DND-41 (cell line): Measurements from ENCODE around the gene BICDL2.
A peak's percentile ranks its signal among the peaks of the same experiment; 100 is the strongest.

Experiments used
- ATAC-seq: fragments of 200-7000 bp; cut with Tn5 transposase; 3 replicates; pipeline ENCODE4 v1.9.1; 2021; ENCODE audit warnings: low read depth; ENCODE audit not compliant: insufficient read depth
- DNase-seq: peaks from one replicate; pipeline ENCODE4 v3.0.0-alpha.2; 2020
- H2AFZ ChIP-seq: 2 replicates; pipeline ENCODE4 v1.6.0; 2012; ENCODE audit warnings: low read depth, low read length
- H3K27ac ChIP-seq: 2 replicates; pipeline ENCODE4 v1.5.1; 2012; ENCODE audit warnings: low read length, inconsistent platforms
- H3K27me3 ChIP-seq: fragments of 200-600 bp; sonication (generic); 2 replicates; pipeline ENCODE4 v1.6.0; 2012; ENCODE audit warnings: low read length, mild to moderate bottlenecking, inconsistent platforms; ENCODE audit not compliant: insufficient read depth, poor library complexity
- H3K36me3 ChIP-seq: 2 replicates; pipeline ENCODE4 v1.5.1; 2012; ENCODE audit warnings: low read length, inconsistent platforms; ENCODE audit not compliant: insufficient read depth
- H3K4me1 ChIP-seq: 2 replicates; pipeline ENCODE4 v1.5.1; 2012; ENCODE audit warnings: mild to moderate bottlenecking, low read length; ENCODE audit not compliant: insufficient read depth
- H3K4me2 ChIP-seq: 2 replicates; pipeline ENCODE4 v1.6.0; 2012; ENCODE audit warnings: mild to moderate bottlenecking, moderate library complexity, low read length, inconsistent platforms; ENCODE audit not compliant: insufficient read depth
- H3K4me3 ChIP-seq, 2 experiments: fragments of 200-600 bp in 1 of 2; shearing (Covaris generic) in 1 of 2; 2 replicates each; pipeline ENCODE4 v1.5.1; 2012 to 2016; ENCODE audit warnings: inconsistent platforms in 2 of 2, low read length in 2 of 2, mild to moderate bottlenecking in 2 of 2, low read depth in 1 of 2, moderate library complexity in 1 of 2
- H3K79me2 ChIP-seq: 2 replicates; pipeline ENCODE4 v1.6.0; 2012; ENCODE audit warnings: low read length, inconsistent platforms; ENCODE audit not compliant: insufficient read depth
- H3K9ac ChIP-seq: 2 replicates; pipeline ENCODE4 v1.6.0; 2012; ENCODE audit warnings: low read depth, mild to moderate bottlenecking, inconsistent platforms, low read length, moderate library complexity
- H3K9me3 ChIP-seq: 2 replicates; pipeline ENCODE4 v1.5.1; 2012; ENCODE audit warnings: low read length, moderate library complexity, mild to moderate bottlenecking, inconsistent platforms; ENCODE audit not compliant: insufficient read depth, severe bottlenecking
- H4K20me1 ChIP-seq: 2 replicates; pipeline ENCODE4 v1.6.0; 2012; ENCODE audit warnings: low read length; ENCODE audit not compliant: insufficient read depth
- EZH2 ChIP-seq: IDR thresholded peaks from 3 replicates; pipeline ENCODE4 v1.6.1; 2012; ENCODE audit warnings: borderline replicate concordance, low read depth, mild to moderate bottlenecking, moderate library complexity, low read length, inconsistent platforms; ENCODE audit not compliant: severe bottlenecking
- TF ChIP-seq, protein P1 (sequence below): IDR thresholded peaks from 2 replicates; pipeline ENCODE4 v1.5.1; 2012; ENCODE audit warnings: borderline replicate concordance, low read length, moderate library complexity, mild to moderate bottlenecking; ENCODE audit not compliant: poor library complexity, severe bottlenecking; ENCODE audit errors: extremely low read depth

Gene BICDL2

DNA sequence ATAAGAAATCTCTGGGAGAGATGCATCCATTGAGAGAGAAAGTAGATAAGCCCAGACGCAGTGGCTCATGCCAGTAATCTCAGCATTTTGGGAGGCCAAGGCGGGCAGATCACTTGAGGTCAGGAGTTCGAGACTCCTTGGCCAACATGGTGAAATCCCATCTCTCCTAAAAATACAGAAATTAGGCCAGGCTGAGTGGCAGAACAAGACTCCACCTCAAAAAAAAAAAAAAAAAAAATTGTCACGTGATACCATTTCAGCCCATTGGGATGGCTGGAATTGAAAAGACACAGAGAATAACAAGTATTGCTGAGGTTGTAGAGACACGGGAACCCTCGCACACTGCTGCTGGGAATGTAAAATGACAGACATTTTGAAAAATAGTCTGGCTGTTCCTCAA lies 25.8 kb upstream of the BICDL2 start:
- peaks cover 7% of the 10 kb centered on the region; the same call in 1 of the 2 replicates for H4K20me1 ChIP-seq
- H3K27me3 ChIP-seq = no peaks in the 10 kb centered on the region
- TF ChIP-seq EZH2 = no peak
- TF ChIP-seq, protein P1, sequence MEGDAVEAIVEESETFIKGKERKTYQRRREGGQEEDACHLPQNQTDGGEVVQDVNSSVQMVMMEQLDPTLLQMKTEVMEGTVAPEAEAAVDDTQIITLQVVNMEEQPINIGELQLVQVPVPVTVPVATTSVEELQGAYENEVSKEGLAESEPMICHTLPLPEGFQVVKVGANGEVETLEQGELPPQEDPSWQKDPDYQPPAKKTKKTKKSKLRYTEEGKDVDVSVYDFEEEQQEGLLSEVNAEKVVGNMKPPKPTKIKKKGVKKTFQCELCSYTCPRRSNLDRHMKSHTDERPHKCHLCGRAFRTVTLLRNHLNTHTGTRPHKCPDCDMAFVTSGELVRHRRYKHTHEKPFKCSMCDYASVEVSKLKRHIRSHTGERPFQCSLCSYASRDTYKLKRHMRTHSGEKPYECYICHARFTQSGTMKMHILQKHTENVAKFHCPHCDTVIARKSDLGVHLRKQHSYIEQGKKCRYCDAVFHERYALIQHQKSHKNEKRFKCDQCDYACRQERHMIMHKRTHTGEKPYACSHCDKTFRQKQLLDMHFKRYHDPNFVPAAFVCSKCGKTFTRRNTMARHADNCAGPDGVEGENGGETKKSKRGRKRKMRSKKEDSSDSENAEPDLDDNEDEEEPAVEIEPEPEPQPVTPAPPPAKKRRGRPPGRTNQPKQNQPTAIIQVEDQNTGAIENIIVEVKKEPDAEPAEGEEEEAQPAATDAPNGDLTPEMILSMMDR = no peak
- H3K9ac ChIP-seq = no peak overlapping the region
- no peak for ATAC-seq
- no peak overlapping the region for H3K4me2 ChIP-seq
- H3K4me1 ChIP-seq = peaks cover 55% of the 10 kb centered on the region
- H3K79me2 ChIP-seq = peaks cover 47% of the 10 kb centered on the region
- peaks cover 28% of the 10 kb centered on the region for H3K36me3 ChIP-seq
- no peak for DNase-seq
- H3K27ac ChIP-seq = no peak overlapping the region
- no peak overlapping the region for H3K4me3 ChIP-seq
- H3K9me3 ChIP-seq = no peaks in the 10 kb centered on the region
- no peak overlapping the region for H2AFZ ChIP-seq

DNA sequence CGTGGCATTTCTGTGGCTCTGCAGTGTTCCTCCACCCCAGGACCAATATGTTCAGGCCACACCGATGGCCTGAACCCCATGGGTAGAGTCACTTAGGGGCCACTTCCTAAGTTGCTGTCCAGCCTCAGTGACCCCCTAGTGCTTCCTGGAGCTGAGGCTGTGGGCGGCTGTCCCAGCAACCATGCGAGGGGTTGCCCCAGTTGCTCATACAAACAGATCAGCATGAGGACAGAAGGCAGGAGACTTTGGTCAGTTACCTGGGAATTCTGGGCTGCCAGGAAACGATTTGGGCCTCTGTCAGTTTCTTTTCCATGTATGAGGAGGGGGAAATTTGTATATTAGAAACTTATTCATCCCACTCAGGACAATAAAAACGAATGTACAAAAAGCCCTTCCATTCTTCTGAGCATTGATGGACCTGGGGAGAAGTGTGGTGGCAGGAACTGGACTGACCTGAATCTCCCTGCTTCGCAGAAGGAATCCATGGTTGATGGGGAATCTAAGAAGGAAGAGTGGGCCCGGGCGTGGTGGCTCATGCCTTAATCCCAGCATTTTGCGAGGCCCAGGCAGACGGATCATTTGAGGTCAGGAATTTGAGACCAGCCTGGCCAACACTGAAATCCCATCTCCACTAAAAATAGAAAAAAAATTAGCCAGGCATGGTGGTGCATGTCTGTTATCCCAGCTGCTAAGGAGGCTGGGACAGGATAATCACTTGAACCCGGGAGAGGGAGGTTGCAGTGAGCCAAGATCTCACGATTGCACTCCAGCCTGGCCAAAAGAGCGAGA lies 23.8 kb upstream of the BICDL2 start:
- no peak for TF ChIP-seq EZH2
- TF ChIP-seq, protein P1 = no peak
- peaks cover 34% of the 10 kb centered on the region for H3K79me2 ChIP-seq
- H3K4me1 ChIP-seq = peaks cover 44% of the 10 kb centered on the region
- no peaks in the 10 kb centered on the region for H3K9me3 ChIP-seq
- peak overlapping the region; percentile 83 for H3K9ac ChIP-seq
- no peak overlapping the region for H2AFZ ChIP-seq
- H4K20me1 ChIP-seq = peaks cover 12% of the 10 kb centered on the region; the same call in 1 of the 2 replicates
- no peaks in the 10 kb centered on the region for H3K27me3 ChIP-seq
- H3K27ac ChIP-seq = peak overlapping the region; percentile 90
- DNase-seq (no peak), ATAC-seq (no peak)
- H3K36me3 ChIP-seq = peaks cover 18% of the 10 kb centered on the region; the same call in 1 of the 2 replicates
- H3K4me2 ChIP-seq = peak overlapping the region; percentile 83; the same call in 1 of the 2 replicates
- H3K4me3 ChIP-seq = no peak overlapping the region; a peak in 1 of 4 replicates

DNA sequence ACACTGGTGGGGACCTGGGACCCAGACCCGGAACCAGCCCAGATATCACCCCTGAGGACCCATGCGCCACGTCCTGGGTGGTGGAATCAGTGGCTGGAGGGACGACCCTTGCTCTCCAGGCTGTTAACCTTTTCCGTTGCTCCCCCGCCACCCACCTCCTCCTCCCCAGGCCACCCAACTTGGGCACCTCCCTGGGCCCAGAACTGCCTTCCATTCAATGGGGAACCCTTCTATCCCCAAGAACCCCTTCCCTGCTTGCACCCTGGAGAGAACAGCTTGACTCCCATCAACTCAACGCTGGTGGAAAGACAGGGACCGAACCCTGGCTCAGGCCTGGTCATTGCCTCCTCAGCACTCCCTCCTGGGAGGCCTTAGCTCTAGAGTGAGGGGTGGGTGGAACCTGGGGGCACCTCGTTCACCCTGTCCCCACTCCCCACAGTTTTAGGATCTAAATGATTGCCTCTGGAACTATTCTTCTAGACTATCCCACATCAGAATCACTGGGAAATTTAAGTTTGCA lies 23.0 kb upstream of the BICDL2 start:
- no peaks in the 10 kb centered on the region for H3K27me3 ChIP-seq
- H3K4me1 ChIP-seq = peaks cover 36% of the 10 kb centered on the region
- no peak for DNase-seq
- ATAC-seq = no peak
- H4K20me1 ChIP-seq = peaks cover 12% of the 10 kb centered on the region; the same call in 1 of the 2 replicates
- no peaks in the 10 kb centered on the region for H3K9me3 ChIP-seq
- H3K36me3 ChIP-seq = peaks cover 25% of the 10 kb centered on the region
- peaks cover 27% of the 10 kb centered on the region for H3K79me2 ChIP-seq
- peak overlapping the region; percentile 83 for H3K4me2 ChIP-seq
- peak overlapping the region; percentile 90 for H3K27ac ChIP-seq
- TF ChIP-seq EZH2 = no peak
- TF ChIP-seq, protein P1 = no peak
- H3K4me3 ChIP-seq = peak overlapping the region; percentile 51 to 74; a peak in 3 of 4 replicates
- H2AFZ ChIP-seq = peak overlapping the region; percentile 76
- peak overlapping the region; percentile 83 for H3K9ac ChIP-seq
